ENCODE measurements around the gene DOHH.

The DOHH gene

GRCh38 chr19:3441986-3442329, 58.5 kb downstream of the DOHH start:
- DNase-seq (ENCODE audit: low spot score), result no peak

DNA sequence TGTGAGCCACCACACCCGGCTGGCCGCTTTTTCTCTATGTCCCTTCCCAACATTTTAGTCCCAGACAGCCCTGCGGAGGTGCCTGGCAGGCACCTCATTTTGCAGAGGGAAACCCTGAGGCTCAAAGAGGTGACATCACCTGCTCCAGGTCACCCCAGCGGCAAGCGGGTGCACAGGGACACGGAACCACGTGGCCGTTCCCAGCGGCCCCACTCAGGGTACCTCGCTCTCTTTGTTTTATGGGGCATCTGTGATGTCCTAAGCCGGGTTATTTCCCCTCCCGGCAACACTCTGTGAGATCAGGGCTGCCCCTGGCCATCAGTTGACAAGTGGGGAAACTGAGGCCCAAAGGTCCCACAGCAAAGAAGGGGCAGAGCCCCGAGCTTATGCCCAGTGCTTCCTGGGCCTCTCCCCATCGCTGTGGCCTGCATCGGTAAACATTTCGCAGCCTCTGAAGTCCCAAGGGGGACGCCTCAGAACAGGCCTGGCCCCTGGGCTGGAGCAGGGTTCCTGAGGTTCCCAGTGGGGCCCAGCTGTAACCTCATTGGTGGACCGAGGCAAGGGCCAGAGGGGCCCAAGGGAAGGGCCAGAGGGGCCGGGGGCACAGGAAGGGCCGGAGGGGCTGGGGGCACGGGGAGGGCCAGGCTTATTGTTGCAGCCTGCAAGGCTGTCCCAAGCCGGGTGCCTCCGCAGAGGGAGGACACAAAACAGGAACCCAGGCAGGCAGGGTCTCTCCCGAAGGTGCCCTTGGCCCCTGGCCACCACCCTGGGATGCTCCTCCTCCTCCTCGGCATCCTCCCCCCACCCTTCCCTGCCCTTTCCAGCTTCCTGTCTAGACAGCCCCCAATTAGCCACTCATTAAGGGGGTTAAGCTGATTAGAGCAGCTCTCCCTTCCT, 59.1 kb downstream of the DOHH start:
- DNase-seq (ENCODE audit: low spot score), result no peak
